ENCODE data around the gene TBC1D23.
A peak's percentile ranks its signal among the peaks of the same experiment; 100 is the strongest.
"Not testable (repeated sequence)": the region's sequence is repeated elsewhere in the genome, so short reads cannot be mapped to it uniquely, and the experiment has no call there.

The TBC1D23 gene

DNA sequence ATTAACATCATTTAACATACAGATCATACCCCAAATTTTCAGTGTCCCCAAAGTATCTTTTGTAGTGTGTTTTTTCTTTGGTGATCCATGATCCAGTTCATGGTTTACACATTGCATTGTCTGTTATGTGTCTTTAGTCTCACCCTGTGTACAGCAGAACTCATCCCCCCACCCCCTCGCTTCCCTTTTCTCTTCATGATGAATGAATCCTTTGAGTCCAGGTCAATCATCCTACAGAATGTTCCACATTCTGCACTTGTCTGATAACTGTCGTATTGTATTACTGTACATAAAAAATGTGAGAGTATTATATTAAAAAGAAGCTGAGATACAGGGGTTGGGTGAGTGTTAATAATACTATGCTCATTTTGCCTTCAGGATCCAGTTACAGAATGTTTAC is 59.2 kb downstream of the TBC1D23 start:
- H3K9me3 ChIP-seq (ENCODE audit: low read depth, low read length), result no peaks in the 10 kb centered on the region
- H3K36me3 ChIP-seq (ENCODE audit: insufficient read depth, low read length), result peaks cover 17% of the 10 kb centered on the region
- no peak for DNase-seq (ENCODE audit: low read depth, low spot score)
- H3K9ac ChIP-seq (ENCODE audit: insufficient read length), result no peak overlapping the region
- no peak for TF ChIP-seq FOXP2 (optimal IDR thresholded peaks at IDR 0.05; ENCODE audit: control extremely low read depth, extremely low read length, insufficient read depth)
- no peak for TF ChIP-seq POLR2AphosphoS5 (IDR thresholded peaks at IDR 0.05; ENCODE audit: borderline replicate concordance, low read depth, low read length)
- TF ChIP-seq EZH2 (IDR thresholded peaks at IDR 0.05), result no peak
- no peak overlapping the region for H3K4me3 ChIP-seq
- no peak overlapping the region for H3K27ac ChIP-seq

DNA sequence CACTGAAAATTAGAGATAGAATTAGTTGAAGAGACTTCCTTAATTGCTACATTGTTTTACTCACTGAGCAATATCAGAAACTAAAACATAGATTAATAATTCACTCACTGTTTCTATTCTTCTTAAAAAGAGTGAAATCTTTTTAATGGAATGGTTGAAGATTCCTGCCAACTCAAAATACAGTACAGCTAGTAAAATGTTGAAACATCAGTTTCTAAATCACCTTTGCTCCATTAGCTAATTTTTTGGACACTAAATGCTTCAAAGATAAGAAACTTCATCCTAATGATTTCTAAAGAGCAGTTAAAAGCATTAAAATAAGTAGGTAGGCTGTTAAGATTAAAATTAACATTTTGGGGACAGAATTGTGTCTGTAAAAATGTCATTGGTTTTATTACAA is 63.3 kb downstream of the TBC1D23 start:
- peaks cover 17% of the 10 kb centered on the region for H3K36me3 ChIP-seq (ENCODE audit: insufficient read depth, low read length)
- no peak overlapping the region for H3K27ac ChIP-seq
- H3K9ac ChIP-seq (ENCODE audit: insufficient read length), result no peak overlapping the region
- no peak for DNase-seq (ENCODE audit: low read depth, low spot score)
- H3K9me3 ChIP-seq (ENCODE audit: low read depth, low read length), result no peaks in the 10 kb centered on the region
- H3K4me3 ChIP-seq, result no peak overlapping the region
- no peak for TF ChIP-seq FOXP2 (optimal IDR thresholded peaks at IDR 0.05; ENCODE audit: control extremely low read depth, extremely low read length, insufficient read depth)
- TF ChIP-seq EZH2 (IDR thresholded peaks at IDR 0.05), result no peak
- no peak for TF ChIP-seq POLR2AphosphoS5 (IDR thresholded peaks at IDR 0.05; ENCODE audit: borderline replicate concordance, low read depth, low read length)

DNA sequence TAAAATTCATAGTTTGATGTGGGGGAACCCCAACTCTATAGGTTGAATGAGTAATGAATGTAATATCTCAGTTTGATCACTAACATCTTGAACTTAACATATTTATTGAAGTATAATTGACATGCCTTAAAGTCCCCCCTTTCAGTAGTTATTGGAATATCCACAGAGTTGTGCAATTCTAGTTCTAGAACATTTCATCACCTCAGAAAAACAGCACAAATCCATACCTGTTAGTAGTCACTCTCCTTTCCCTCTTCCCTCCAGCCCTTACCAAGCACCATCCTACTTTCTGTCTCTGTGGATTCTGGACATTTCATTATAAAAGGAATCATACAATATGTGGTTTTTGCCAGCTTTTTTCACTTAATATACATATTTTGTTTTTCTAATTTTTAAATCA is 65.0 kb downstream of the TBC1D23 start:
- no peak for TF ChIP-seq FOXP2 (optimal IDR thresholded peaks at IDR 0.05; ENCODE audit: control extremely low read depth, extremely low read length, insufficient read depth)
- TF ChIP-seq EZH2 (IDR thresholded peaks at IDR 0.05), result no peak
- TF ChIP-seq POLR2AphosphoS5 (IDR thresholded peaks at IDR 0.05; ENCODE audit: borderline replicate concordance, low read depth, low read length), result no peak
- peaks cover 10% of the 10 kb centered on the region for H3K36me3 ChIP-seq (ENCODE audit: insufficient read depth, low read length)
- no peak overlapping the region for H3K27ac ChIP-seq
- H3K9me3 ChIP-seq (ENCODE audit: low read depth, low read length), result no peaks in the 10 kb centered on the region
- no peak overlapping the region for H3K9ac ChIP-seq (ENCODE audit: insufficient read length)
- no peak overlapping the region for H3K4me3 ChIP-seq
- no peak for DNase-seq (ENCODE audit: low read depth, low spot score)

DNA sequence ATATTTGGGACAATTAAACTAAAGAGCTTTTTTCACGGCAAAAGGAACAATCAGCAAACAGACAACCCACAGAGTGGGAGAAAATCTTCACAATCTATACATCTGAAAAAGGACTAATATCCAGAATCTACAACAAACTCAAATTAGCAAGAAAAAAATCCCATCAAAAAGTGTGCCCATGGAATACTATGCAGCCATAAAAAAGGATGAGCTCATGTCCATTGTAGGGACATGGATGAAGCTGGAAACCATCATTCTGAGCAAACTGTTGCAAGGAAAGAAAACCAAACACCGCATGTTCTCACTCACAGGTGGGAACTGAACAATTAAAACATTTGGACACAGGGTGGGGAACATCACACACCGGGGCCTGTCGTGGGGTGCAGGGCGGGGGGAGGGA is 66.6 kb downstream of the TBC1D23 start:
- not testable (repeated sequence) for DNase-seq (ENCODE audit: low read depth, low spot score); H3K9me3 ChIP-seq (ENCODE audit: low read depth, low read length); H3K4me3 ChIP-seq; H3K27ac ChIP-seq; H3K36me3 ChIP-seq (ENCODE audit: insufficient read depth, low read length); H3K9ac ChIP-seq (ENCODE audit: insufficient read length)

DNA sequence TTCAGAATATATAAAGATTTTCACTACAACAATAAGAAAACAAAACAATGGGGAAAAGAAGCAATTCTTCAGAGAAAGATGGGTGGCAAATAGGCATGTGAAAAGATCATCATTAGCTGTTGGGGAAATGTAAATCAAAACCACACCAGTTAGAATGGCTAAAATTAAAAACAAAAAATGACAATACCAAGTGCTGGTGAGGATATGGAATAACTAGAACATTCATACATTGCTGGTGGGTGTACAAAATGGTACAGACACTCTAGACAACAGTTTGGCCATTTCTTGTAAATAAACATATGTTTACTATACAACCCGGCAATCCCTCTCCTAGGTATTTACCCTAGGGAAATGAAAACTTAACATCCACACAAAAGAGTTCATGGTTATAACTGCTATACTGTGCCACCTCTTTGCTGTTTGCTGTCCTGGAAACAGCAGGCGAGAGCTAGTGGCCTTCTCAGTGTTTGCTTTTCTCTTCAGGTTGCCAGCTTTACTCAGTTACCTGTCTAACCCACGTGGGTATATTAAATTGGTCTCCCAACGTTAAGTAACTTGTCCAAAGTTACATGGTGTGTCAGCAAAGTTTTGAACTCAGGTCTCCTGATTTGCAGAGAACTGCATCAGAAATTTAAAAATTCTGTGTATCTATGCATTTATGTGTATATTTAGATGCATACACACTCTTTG is 69.2 kb downstream of the TBC1D23 start:
- Histone ChIP-seq H3K4me3 (no peak overlapping the region), H3K9me3 (ENCODE audit: low read depth, low read length) (no peaks in the 10 kb centered on the region), H3K36me3 (ENCODE audit: insufficient read depth, low read length) (no peaks in the 10 kb centered on the region; the same call in 1 of the 2 replicates), H3K27ac (no peak overlapping the region), H3K9ac (ENCODE audit: insufficient read length) (no peak overlapping the region)
- no peak for DNase-seq (ENCODE audit: low read depth, low spot score)
- TF ChIP-seq EZH2 (IDR thresholded peaks at IDR 0.05) (no peak), POLR2AphosphoS5 (IDR thresholded peaks at IDR 0.05; ENCODE audit: borderline replicate concordance, low read depth, low read length) (no peak), FOXP2 (optimal IDR thresholded peaks at IDR 0.05; ENCODE audit: control extremely low read depth, extremely low read length, insufficient read depth) (no peak)

DNA sequence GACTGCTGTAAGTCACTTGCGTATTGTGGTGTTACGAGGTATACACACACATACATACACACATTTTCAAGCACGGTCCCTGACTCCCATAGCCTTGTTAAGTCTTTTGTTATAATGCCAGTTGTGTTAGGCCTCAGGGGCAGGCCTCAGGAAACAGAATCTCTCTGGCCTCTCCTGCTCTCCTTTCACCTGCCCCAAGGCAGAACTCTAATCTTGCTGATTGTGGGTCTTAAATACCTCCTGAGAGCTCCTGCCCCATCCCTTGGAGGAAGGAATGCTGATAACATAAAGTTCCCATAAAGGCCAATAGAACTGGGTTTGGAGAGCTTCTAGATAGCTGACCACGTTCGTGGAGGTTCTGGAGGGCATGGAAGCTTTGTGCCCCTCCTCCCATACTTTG is 69.9 kb downstream of the TBC1D23 start:
- no peak overlapping the region for H3K4me3 ChIP-seq
- no peaks in the 10 kb centered on the region for H3K9me3 ChIP-seq (ENCODE audit: low read depth, low read length)
- H3K36me3 ChIP-seq (ENCODE audit: insufficient read depth, low read length), result no peaks in the 10 kb centered on the region; the same call in 1 of the 2 replicates
- no peak overlapping the region for H3K9ac ChIP-seq (ENCODE audit: insufficient read length)
- no peak for TF ChIP-seq POLR2AphosphoS5 (IDR thresholded peaks at IDR 0.05; ENCODE audit: borderline replicate concordance, low read depth, low read length)
- no peak for TF ChIP-seq FOXP2 (optimal IDR thresholded peaks at IDR 0.05; ENCODE audit: control extremely low read depth, extremely low read length, insufficient read depth)
- TF ChIP-seq EZH2 (IDR thresholded peaks at IDR 0.05), result no peak
- no peak overlapping the region for H3K27ac ChIP-seq
- DNase-seq (ENCODE audit: low read depth, low spot score), result no peak

DNA sequence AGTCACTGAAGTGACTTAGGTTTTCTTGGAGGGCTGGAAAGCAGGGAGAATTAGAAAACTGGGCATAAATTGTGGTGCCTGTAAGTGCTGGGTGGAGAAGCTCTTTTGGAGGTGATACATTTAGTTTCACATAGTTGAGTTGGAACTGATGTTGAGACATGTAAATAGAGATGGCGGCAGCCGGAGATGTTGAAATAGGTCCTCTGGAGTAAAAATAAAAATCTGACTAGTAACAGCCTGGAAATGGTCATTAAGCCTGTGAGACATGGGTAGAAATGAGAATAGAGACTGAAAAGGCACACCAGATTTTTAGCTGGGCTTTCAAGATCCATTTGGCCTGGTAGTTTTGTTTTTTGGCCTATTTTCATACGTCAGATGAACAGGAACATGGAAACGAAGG is 70.9 kb downstream of the TBC1D23 start:
- DNase-seq (ENCODE audit: low read depth, low spot score), result no peak
- H3K9ac ChIP-seq (ENCODE audit: insufficient read length), result no peak overlapping the region
- TF ChIP-seq POLR2AphosphoS5 (IDR thresholded peaks at IDR 0.05; ENCODE audit: borderline replicate concordance, low read depth, low read length), result no peak
- TF ChIP-seq FOXP2 (optimal IDR thresholded peaks at IDR 0.05; ENCODE audit: control extremely low read depth, extremely low read length, insufficient read depth), result no peak
- no peak for TF ChIP-seq EZH2 (IDR thresholded peaks at IDR 0.05)
- H3K9me3 ChIP-seq (ENCODE audit: low read depth, low read length), result no peaks in the 10 kb centered on the region
- H3K36me3 ChIP-seq (ENCODE audit: insufficient read depth, low read length), result no peaks in the 10 kb centered on the region; the same call in 1 of the 2 replicates
- H3K4me3 ChIP-seq, result no peak overlapping the region
- H3K27ac ChIP-seq, result no peak overlapping the region

DNA sequence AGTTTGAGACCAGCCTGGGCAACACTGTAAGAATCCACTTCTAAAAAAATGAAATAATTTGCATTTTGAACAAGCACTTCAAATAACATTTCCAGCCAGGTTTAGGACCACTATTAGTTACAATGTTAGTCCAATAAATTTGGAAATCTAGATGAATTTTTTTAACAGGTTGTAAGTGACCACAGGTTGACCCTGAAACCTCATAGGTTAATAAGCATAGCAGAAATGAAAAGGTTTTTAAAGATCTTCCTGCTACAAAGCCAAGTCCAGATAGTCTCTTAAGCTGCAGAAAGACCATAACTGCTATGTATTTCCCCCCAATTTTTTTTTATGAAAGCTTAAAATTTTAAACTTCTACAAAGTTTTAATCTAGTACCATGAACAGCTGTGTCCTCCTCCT is 72.3 kb downstream of the TBC1D23 start:
- Histone ChIP-seq H3K4me3 (no peak overlapping the region), H3K27ac (no peak overlapping the region), H3K9ac (ENCODE audit: insufficient read length) (no peak overlapping the region), H3K36me3 (ENCODE audit: insufficient read depth, low read length) (no peaks in the 10 kb centered on the region), H3K9me3 (ENCODE audit: low read depth, low read length) (no peaks in the 10 kb centered on the region)
- TF ChIP-seq FOXP2 (optimal IDR thresholded peaks at IDR 0.05; ENCODE audit: control extremely low read depth, extremely low read length, insufficient read depth), result no peak
- no peak for TF ChIP-seq EZH2 (IDR thresholded peaks at IDR 0.05)
- TF ChIP-seq POLR2AphosphoS5 (IDR thresholded peaks at IDR 0.05; ENCODE audit: borderline replicate concordance, low read depth, low read length), result no peak
- no peak for DNase-seq (ENCODE audit: low read depth, low spot score)

DNA sequence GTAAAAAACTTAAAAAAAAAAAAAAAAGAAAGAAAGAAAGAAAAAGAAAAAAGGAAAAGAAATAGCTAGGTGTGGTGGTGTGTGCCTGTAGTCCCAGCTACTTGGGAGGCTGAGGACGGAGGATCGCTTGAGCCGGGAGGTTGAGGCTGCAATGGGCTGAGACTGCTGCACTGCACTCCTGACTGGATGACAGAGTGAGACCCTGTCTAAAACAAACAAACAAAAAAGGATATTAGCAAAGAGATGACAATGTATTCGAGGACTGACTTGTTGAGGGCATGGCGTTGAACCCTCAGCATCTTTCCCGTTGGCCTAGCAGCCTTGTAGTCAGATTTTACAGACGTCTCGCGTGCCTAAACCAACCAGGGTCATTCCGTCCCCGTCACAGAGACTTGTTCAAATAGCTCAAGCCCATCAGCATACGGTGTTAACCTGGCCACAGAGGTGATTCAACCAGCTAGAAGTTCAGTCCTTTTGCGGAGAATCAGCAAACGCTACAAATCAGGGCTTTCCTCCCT is 73.2 kb downstream of the TBC1D23 start:
- no peaks in the 10 kb centered on the region; the same call in 1 of the 2 replicates for H3K36me3 ChIP-seq (ENCODE audit: insufficient read depth, low read length)
- TF ChIP-seq EZH2 (IDR thresholded peaks at IDR 0.05) (no peak), POLR2AphosphoS5 (IDR thresholded peaks at IDR 0.05; ENCODE audit: borderline replicate concordance, low read depth, low read length) (no peak), FOXP2 (optimal IDR thresholded peaks at IDR 0.05; ENCODE audit: control extremely low read depth, extremely low read length, insufficient read depth) (no peak)

More for the DNA sequence above, 73.2 kb downstream of the TBC1D23 start:
- no peaks in the 10 kb centered on the region for H3K9me3 ChIP-seq (ENCODE audit: low read depth, low read length)
- no peak for DNase-seq (ENCODE audit: low read depth, low spot score)
- no peak overlapping the region for H3K27ac ChIP-seq
- H3K9ac ChIP-seq (ENCODE audit: insufficient read length), result peak overlapping the region; percentile 79
- H3K4me3 ChIP-seq, result peak overlapping the region; percentile 92
